GM21717 (cell line): ENCODE data around the gene CCBE1.
"Not testable (repeated sequence)": the region's sequence is repeated elsewhere in the genome, so short reads cannot be mapped to it uniquely, and the experiment has no call there.

Experiments used
- ATAC-seq: cut with Tn5 transposase; IDR thresholded peaks from one replicate; pipeline ENCODE4 v1.9.1; 2021; ENCODE audit warnings: mild to moderate bottlenecking, moderate library complexity; ENCODE audit not compliant: unreplicated experiment

CCBE1 gene

GRCh38 chr18:59685501-59685900 lies 11.7 kb downstream of the CCBE1 start:
- ATAC-seq, result no peak

- no peak for ATAC-seq
Observed at GRCh38 chr18:59684777-59685176, 12.4 kb downstream of the CCBE1 start.

- ATAC-seq, result no peak
Observed at GRCh38 chr18:59681521-59682004, 15.7 kb downstream of the CCBE1 start.

GRCh38 chr18:59681051-59681450 lies 16.2 kb downstream of the CCBE1 start:
- ATAC-seq, result no peak

- no peak for ATAC-seq
Observed at GRCh38 chr18:59675346-59675745, 21.9 kb downstream of the CCBE1 start.

GRCh38 chr18:59674903-59675270 lies 22.3 kb downstream of the CCBE1 start:
- no peak for ATAC-seq

GRCh38 chr18:59674186-59674902 lies 22.9 kb downstream of the CCBE1 start:
- no peak for ATAC-seq

- ATAC-seq, result no peak
Observed at GRCh38 chr18:59672235-59672711, 24.9 kb downstream of the CCBE1 start.

GRCh38 chr18:59671551-59671950 lies 25.7 kb downstream of the CCBE1 start:
- ATAC-seq, result no peak

GRCh38 chr18:59669872-59670657 lies 27.2 kb downstream of the CCBE1 start:
- ATAC-seq, result no peak

GRCh38 chr18:59667488-59667887 lies 29.7 kb downstream of the CCBE1 start:
- ATAC-seq, result no peak

- ATAC-seq, result not testable (repeated sequence)
Observed at GRCh38 chr18:59666007-59666402, 31.2 kb downstream of the CCBE1 start.

GRCh38 chr18:59665057-59666006 lies 31.9 kb downstream of the CCBE1 start:
- no peak for ATAC-seq

GRCh38 chr18:59664329-59664728 lies 32.9 kb downstream of the CCBE1 start:
- no peak for ATAC-seq

GRCh38 chr18:59663096-59663495 lies 34.1 kb downstream of the CCBE1 start:
- ATAC-seq, result no peak

- ATAC-seq, result no peak
Observed at GRCh38 chr18:59661891-59662701, 35.1 kb downstream of the CCBE1 start.

- ATAC-seq, result no peak
Observed at GRCh38 chr18:59660786-59661743, 36.2 kb downstream of the CCBE1 start.

GRCh38 chr18:59660366-59660765 lies 36.9 kb downstream of the CCBE1 start:
- ATAC-seq, result no peak
